BLaER1 (cell line): Measurements from ENCODE around the gene LZTFL1.

ENCODE experiments used
- H3K27ac ChIP-seq: shearing (Covaris generic); formaldehyde crosslinking; 2 replicates; pipeline ENCODE4 v1.8.1; 2022
- H3K27me3 ChIP-seq: shearing (Covaris generic); formaldehyde crosslinking; 2 replicates; pipeline ENCODE4 v1.8.1; 2022
- H3K36me3 ChIP-seq: shearing (Covaris generic); formaldehyde crosslinking; 2 replicates; pipeline ENCODE4 v1.8.1; 2022
- H3K4me1 ChIP-seq: shearing (Covaris generic); formaldehyde crosslinking; 2 replicates; pipeline ENCODE4 v1.8.1; 2022
- H3K4me2 ChIP-seq: shearing (Covaris generic); formaldehyde crosslinking; 2 replicates; pipeline ENCODE4 v1.8.1; 2022
- H3K4me3 ChIP-seq: shearing (Covaris generic); formaldehyde crosslinking; 2 replicates; pipeline ENCODE4 v1.8.1; 2022
- H3K9ac ChIP-seq: shearing (Covaris generic); formaldehyde crosslinking; 2 replicates; pipeline ENCODE4 v1.8.1; 2022
- H3K9me3 ChIP-seq: shearing (Covaris generic); formaldehyde crosslinking; 2 replicates; pipeline ENCODE4 v1.8.1; 2022
- H4K20me1 ChIP-seq: shearing (Covaris generic); formaldehyde crosslinking; 2 replicates; pipeline ENCODE4 v1.8.1; 2022
- Cebpa-rat ChIP-seq: shearing (Covaris generic); IDR thresholded peaks from 2 replicates; pipeline ENCODE4 v1.8.1; 2022

LZTFL1 gene

DNA sequence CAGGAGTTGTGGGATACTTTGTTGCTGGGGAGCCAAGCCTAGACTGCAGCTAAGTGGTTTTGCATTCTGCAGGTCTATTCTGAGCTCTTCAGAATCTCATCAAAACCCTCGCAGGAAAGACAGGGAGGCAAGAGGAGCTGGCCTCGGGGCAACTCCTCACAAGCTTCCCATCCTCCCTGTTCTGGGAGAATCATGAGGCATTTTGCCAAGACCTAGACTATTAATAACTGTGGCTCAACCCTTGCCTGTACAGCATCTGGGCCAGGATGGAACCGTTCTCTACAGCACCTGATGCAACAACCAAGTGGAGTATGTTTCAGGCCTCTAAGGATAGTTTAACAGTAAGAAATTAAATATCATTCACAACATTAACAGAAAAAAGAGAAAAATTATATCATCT, 25.4 kb downstream of the LZTFL1 start:
- no peak overlapping the region for H3K27ac ChIP-seq
- no peak for TF ChIP-seq Cebpa-rat
- H3K4me3 ChIP-seq, result no peak overlapping the region

DNA sequence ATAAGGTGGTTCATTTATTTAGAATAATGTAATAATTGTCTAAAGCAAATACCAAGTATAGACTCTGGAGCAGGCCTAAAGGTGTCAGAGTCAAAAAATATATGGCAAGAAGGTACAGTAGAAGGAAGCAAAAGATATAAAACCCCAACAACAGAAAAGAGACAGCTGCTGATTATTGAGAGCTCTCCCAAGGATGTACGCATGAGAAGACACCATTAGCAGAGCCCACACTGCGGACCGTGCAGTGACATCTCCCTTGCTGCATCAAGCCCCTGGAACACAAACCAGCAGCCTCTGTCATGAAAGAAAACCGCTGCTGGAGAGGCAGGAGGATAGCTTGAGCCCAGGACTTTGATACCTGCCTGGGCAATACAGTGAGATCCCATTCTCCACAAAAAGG, 27.6 kb downstream of the LZTFL1 start:
- no peaks in the 10 kb centered on the region for H3K27me3 ChIP-seq
- TF ChIP-seq Cebpa-rat, result no peak
- no peak overlapping the region for H3K4me2 ChIP-seq
- no peaks in the 10 kb centered on the region for H4K20me1 ChIP-seq
- peaks cover 14% of the 10 kb centered on the region; the same call in 1 of the 2 replicates for H3K36me3 ChIP-seq
- H3K27ac ChIP-seq, result no peak overlapping the region
- peaks cover 15% of the 10 kb centered on the region for H3K9me3 ChIP-seq
- no peak overlapping the region for H3K4me3 ChIP-seq
- no peak overlapping the region for H3K9ac ChIP-seq
- H3K4me1 ChIP-seq, result no peaks in the 10 kb centered on the region

More for the DNA sequence above, 25.4 kb downstream of the LZTFL1 start:
- H3K36me3 ChIP-seq, result peaks cover 29% of the 10 kb centered on the region
- no peak overlapping the region for H3K9ac ChIP-seq
- H3K4me1 ChIP-seq, result no peaks in the 10 kb centered on the region
- no peaks in the 10 kb centered on the region for H4K20me1 ChIP-seq
- no peaks in the 10 kb centered on the region for H3K27me3 ChIP-seq
- no peak overlapping the region for H3K4me2 ChIP-seq
- H3K9me3 ChIP-seq, result peaks cover 15% of the 10 kb centered on the region

DNA sequence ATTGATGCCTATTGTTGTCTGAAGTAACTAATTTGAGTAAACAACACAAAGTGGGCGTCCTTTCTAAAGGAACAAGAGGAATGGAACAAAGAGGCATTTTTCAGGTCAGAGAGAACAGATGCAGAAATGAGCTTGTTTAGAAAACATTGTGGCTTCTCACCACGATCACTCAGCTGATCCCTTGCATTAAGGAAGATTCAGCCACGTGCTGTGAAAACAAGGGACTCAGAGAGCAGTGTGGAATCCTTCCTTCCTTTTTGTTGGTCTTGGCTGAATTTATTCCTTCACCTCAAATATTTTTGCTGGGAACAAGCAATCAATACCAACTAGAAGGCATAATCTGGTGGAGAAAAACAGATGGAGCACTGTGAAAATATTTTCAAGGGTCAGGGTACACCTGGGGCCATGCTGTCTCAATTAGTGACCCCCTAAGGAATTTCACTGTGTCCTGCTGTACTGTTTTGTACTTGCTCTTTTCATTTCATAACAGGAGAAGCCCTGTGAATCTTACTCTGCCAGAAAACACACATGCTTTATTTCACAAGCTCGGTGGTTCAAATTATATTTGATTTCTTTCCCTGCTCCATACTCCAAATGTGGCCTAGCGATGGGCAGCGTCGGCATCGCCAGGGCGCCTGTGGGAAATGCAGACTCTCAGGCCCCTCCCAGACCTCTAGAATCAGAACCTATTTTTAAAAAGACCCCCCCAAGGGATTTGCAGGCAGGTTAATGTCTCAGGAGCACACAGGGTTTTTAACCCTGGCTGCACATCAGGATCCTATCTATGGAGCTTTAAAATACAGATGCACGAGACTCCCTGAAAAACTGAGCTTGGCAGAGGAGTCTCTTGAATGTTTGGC, 34.0 kb downstream of the LZTFL1 start:
- Histone ChIP-seq H3K27me3 (no peaks in the 10 kb centered on the region), H3K9ac (no peak overlapping the region), H3K36me3 (peaks cover 2% of the 10 kb centered on the region; the same call in 1 of the 2 replicates), H3K9me3 (no peaks in the 10 kb centered on the region), H4K20me1 (no peaks in the 10 kb centered on the region), H3K4me1 (peaks cover 11% of the 10 kb centered on the region), H3K4me2 (no peak overlapping the region), H3K27ac (no peak overlapping the region), H3K4me3 (no peak overlapping the region)
- TF ChIP-seq Cebpa-rat, result no peak

DNA sequence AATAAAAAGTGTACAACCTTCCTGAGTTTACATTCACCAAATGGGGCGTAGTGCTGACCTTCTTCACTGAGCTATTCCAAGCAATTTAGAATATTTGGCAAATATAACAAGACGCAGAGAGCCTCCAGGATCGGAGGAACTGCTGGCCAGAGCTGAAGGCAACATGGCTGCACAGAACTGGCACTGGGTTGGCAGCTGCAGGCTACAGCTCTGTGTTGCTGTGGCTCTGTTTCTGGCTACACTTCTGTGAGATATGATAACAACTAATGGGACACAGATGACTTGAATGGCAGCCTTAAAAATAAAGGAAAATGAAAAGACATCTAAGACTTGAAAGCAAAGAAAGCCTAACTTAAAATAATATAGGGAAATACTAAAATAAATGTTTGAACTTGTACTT, 34.8 kb downstream of the LZTFL1 start:
- Histone ChIP-seq H3K9ac (no peak overlapping the region), H3K4me3 (no peak overlapping the region), H4K20me1 (no peaks in the 10 kb centered on the region), H3K36me3 (no peaks in the 10 kb centered on the region; the same call in 1 of the 2 replicates), H3K4me2 (no peak overlapping the region), H3K4me1 (peaks cover 14% of the 10 kb centered on the region), H3K27ac (no peak overlapping the region), H3K27me3 (no peaks in the 10 kb centered on the region), H3K9me3 (no peaks in the 10 kb centered on the region)
- TF ChIP-seq Cebpa-rat, result no peak

DNA sequence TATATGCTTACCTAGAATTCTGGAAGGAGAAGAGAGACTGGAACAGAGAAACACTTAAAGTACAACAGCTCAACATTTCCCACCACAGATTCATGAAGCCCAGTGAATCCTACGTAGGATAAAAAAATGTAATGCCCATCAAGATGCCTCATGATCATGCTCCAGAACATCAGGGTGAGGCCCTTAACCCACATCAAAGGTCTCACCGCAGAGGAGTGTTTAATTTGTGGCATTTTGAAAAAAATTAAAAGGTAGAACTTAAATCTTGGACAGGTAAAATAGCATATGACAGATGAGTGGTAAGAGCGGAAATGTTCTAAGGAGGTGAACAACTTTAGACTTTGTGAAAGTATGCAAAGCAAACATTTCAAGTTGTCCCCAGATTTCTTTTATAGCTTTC, 35.8 kb downstream of the LZTFL1 start:
- H3K4me1 ChIP-seq, result peaks cover 18% of the 10 kb centered on the region

DNA sequence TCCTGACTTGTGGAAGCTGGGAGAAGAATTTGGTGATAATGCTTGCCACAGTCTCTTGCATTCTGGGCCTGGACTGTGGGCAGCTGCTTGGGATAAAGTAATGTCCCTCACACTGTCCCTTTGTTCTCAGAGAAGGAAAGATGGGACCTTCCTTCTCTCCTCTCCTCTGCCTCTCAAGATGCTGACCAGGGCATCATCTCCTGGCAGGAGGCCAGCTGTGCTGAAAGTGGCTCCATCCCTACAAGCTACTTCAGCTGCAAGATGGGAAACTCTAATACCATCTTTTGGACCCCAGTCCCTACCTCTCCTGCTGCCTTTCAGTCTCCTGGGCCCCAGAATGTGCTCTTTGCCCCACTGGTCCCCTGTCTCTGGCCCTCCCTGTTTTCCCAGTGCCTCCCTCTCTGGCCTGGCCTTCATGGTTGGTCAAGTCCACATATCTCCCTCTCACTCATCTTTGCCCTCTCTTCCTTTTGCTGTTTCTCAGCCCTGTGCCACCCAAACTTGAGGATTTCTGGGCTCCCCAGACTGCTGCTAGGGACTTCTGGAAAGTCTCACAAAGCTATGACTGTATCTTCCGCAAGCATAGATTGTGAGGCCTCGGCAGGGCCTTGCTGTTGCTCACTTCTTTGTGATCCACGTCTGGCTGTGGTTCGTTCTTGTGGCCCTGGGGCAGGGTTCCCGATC, 38.5 kb downstream of the LZTFL1 start:
- Histone ChIP-seq H3K4me2 (no peak overlapping the region), H3K4me1 (peaks cover 16% of the 10 kb centered on the region), H4K20me1 (no peaks in the 10 kb centered on the region), H3K9me3 (no peaks in the 10 kb centered on the region), H3K27me3 (peaks cover 1% of the 10 kb centered on the region), H3K36me3 (no peaks in the 10 kb centered on the region), H3K27ac (no peak overlapping the region), H3K4me3 (no peak overlapping the region), H3K9ac (no peak overlapping the region)
- TF ChIP-seq Cebpa-rat, result no peak

More for the DNA sequence above, 35.8 kb downstream of the LZTFL1 start:
- Histone ChIP-seq H3K4me3 (no peak overlapping the region), H3K4me2 (no peak overlapping the region), H3K27ac (no peak overlapping the region), H3K9me3 (no peaks in the 10 kb centered on the region), H4K20me1 (no peaks in the 10 kb centered on the region), H3K27me3 (no peaks in the 10 kb centered on the region), H3K36me3 (no peaks in the 10 kb centered on the region; the same call in 1 of the 2 replicates), H3K9ac (no peak overlapping the region)
- no peak for TF ChIP-seq Cebpa-rat

DNA sequence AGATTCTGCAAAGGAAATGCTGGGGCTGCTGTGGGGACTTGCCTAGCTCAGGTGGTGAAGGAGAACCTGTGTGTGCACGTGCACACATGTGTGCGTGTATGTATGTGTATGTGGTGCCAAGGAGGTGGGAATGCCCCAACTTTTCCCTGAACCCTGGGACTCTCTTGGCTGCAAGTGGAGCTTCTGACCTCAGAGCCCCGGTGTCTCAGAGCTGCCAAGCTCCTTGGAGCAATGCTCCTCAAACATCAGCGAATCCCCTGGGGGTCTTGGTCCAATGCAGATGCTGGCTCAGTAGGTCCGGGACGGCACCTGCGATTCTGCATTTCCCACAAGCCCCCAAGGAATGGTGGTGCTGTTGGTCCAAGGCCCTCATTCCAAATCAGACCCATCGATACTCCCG, 39.8 kb downstream of the LZTFL1 start:
- Histone ChIP-seq H3K9ac (no peak overlapping the region), H3K27me3 (peaks cover 14% of the 10 kb centered on the region), H3K4me1 (peaks cover 7% of the 10 kb centered on the region), H3K9me3 (no peaks in the 10 kb centered on the region), H3K4me2 (peak overlapping the region; percentile 32; the same call in 1 of the 2 replicates), H4K20me1 (no peaks in the 10 kb centered on the region), H3K27ac (no peak overlapping the region), H3K36me3 (no peaks in the 10 kb centered on the region), H3K4me3 (no peak overlapping the region)
- no peak for TF ChIP-seq Cebpa-rat

DNA sequence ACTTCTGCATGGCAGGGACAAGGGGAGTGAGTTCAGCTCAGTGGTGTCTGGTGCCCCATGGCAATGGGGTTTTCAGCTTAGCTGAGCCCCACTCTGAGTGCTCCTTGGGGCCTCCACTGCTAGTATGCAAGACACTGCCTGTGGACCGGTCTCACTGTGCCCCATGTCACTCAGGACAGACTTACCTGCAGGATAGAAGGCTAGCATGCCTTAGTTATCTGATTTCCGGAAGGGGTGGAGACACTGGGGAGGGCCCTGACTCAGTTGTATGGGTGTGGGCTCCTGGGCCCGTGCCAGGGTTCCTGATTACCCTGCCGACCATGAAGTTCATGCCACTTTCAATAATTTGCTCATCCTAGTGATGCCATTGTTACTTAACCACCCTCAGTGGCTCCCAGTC, 41.3 kb downstream of the LZTFL1 start:
- H3K27me3 ChIP-seq, result peaks cover 29% of the 10 kb centered on the region
- H3K9ac ChIP-seq, result no peak overlapping the region
- no peak overlapping the region for H3K27ac ChIP-seq
- H3K4me3 ChIP-seq, result no peak overlapping the region
- H3K36me3 ChIP-seq, result no peaks in the 10 kb centered on the region
- no peak for TF ChIP-seq Cebpa-rat
- no peaks in the 10 kb centered on the region for H4K20me1 ChIP-seq
- H3K4me1 ChIP-seq, result peaks cover 15% of the 10 kb centered on the region
- no peak overlapping the region for H3K4me2 ChIP-seq
- peaks cover 9% of the 10 kb centered on the region for H3K9me3 ChIP-seq

DNA sequence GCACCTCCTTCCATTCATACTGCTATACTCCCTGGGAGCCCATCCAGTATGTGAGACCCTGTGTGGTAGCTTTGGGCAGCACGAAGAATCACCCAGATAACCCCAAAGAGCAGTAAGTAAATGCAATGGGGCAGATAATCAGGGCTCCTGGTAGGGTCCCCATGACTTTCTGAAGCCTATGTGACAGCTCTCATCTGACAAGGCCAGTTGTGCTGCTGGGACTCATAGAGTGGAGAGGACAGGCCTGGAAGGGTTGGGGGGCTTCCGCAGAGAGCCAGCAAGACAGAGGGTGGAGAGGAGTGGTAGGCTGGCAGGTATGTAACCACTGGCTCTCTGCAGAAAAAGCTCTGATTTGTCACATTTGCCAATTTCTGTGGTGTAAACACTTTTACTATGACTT, 42.3 kb downstream of the LZTFL1 start:
- H3K36me3 ChIP-seq, result no peaks in the 10 kb centered on the region
- H3K9me3 ChIP-seq, result peaks cover 9% of the 10 kb centered on the region
- TF ChIP-seq Cebpa-rat, result no peak
- no peaks in the 10 kb centered on the region for H4K20me1 ChIP-seq
- H3K4me3 ChIP-seq, result no peak overlapping the region
- no peak overlapping the region for H3K9ac ChIP-seq
- H3K27ac ChIP-seq, result no peak overlapping the region
- H3K27me3 ChIP-seq, result peaks cover 39% of the 10 kb centered on the region
- peaks cover 15% of the 10 kb centered on the region for H3K4me1 ChIP-seq
- H3K4me2 ChIP-seq, result no peak overlapping the region

DNA sequence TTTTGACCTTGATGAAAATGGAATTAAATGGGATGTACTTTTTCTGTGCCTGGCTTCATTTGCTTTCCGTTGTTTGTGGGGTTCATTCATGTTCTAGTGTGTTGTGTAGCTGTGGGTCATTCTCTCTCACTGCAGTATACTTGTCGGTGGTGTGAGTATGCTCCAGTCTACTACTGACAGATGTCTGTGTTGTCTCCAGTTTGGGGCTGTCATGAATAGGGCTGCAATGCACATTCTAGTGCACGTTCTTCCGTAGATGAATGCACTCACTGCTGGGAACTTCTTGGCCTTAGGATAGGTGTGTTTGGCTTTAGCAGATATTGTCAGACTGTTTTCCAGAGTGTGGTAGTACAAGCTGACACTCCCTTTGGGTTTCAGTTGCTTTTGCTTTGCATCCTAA, 43.9 kb downstream of the LZTFL1 start:
- peaks cover 43% of the 10 kb centered on the region for H3K27me3 ChIP-seq
- peaks cover 9% of the 10 kb centered on the region for H3K9me3 ChIP-seq
- H3K4me2 ChIP-seq, result no peak overlapping the region
- no peak overlapping the region for H3K27ac ChIP-seq
- H4K20me1 ChIP-seq, result no peaks in the 10 kb centered on the region
- H3K9ac ChIP-seq, result no peak overlapping the region
- no peak for TF ChIP-seq Cebpa-rat
- no peak overlapping the region for H3K4me3 ChIP-seq
- H3K36me3 ChIP-seq, result no peaks in the 10 kb centered on the region
- peaks cover 15% of the 10 kb centered on the region for H3K4me1 ChIP-seq
